Suprapubic skin (tissue), 4 donors: ENCODE measurements around the gene RRH. TPM values are rescaled to one million over a fixed set of nuclear protein-coding genes. Genes with fewer than 3 reads are reported as not detected.

Source experiments
- DNase-seq, 2 donors: peaks; one replicate each; pipeline ENCODE4 v3.0.0-alpha.2; 2019; ENCODE audit warnings: low spot score in 2 of 2
- H3K27ac ChIP-seq: fragments of 200-600 bp; sonication (generic); one replicate; pipeline ENCODE4 v1.5.1; 2019
- H3K27me3 ChIP-seq: fragments of 200-600 bp; sonication (generic); one replicate; pipeline ENCODE4 v1.5.1; 2019
- H3K36me3 ChIP-seq: fragments of 200-600 bp; sonication (generic); one replicate; pipeline ENCODE4 v1.5.1; 2019
- H3K4me1 ChIP-seq: fragments of 200-600 bp; sonication (generic); one replicate; pipeline ENCODE4 v1.5.1; 2019
- H3K4me3 ChIP-seq: fragments of 200-600 bp; sonication (generic); one replicate; pipeline ENCODE4 v1.5.1; 2019; ENCODE audit warnings: mild to moderate bottlenecking
- H3K9me3 ChIP-seq: fragments of 200-600 bp; sonication (generic); one replicate; pipeline ENCODE4 v1.5.1; 2019
- CTCF ChIP-seq, 2 donors: fragments of 200-600 bp in 1 of 2; fragments of 450-650 bp in 1 of 2; sonication (generic) in 1 of 2; IDR thresholded peaks; one replicate each; pipeline ENCODE4 v1.5.1; 2016 to 2019; ENCODE audit warnings: antibody characterized with exemption in 2 of 2, mild to moderate bottlenecking in 1 of 2, moderate library complexity in 1 of 2
- EP300 ChIP-seq: sonication (generic); formaldehyde crosslinking; IDR thresholded peaks from one replicate; pipeline ENCODE4 v1.6.1; 2017; ENCODE audit warnings: antibody characterized with exemption
- POLR2A ChIP-seq, 2 donors: fragments of 450-650 bp; IDR thresholded peaks; one replicate each; pipeline ENCODE4 v1.6.1; 2017; ENCODE audit warnings: antibody characterized with exemption in 2 of 2, mild to moderate bottlenecking in 2 of 2, moderate library complexity in 2 of 2
- POLR2AphosphoS5 ChIP-seq, 3 donors: sonication (generic); formaldehyde crosslinking; IDR thresholded peaks; one replicate each; pipeline ENCODE4 v1.6.1; 2017; ENCODE audit warnings: antibody characterized with exemption in 3 of 3
- WGBS: methylation state at CpG from one replicate; pipeline ENCODE4 v1.1.5; 2018; 5-methylcytosine and 5-hydroxymethylcytosine counted together
- total RNA-seq, 4 donors: library from RNA; depleted of rRNA; stranded (reverse); fragments of >200 nt; gene quantifications; one replicate each; pipeline ENCODE4 v1.1.0, GENCODE V29; 2016

RRH gene
- total RNA-seq, 4 donors from 2014 or later = 0.78 to 1.2 TPM; not detected in 2

- no peak for TF ChIP-seq EP300
- no peak for TF ChIP-seq POLR2AphosphoS5 (IDR thresholded peaks at IDR 0.05)
- no peak for TF ChIP-seq POLR2A (IDR thresholded peaks at IDR 0.05)
- no peak for TF ChIP-seq CTCF (IDR thresholded peaks at IDR 0.05)
- DNase-seq = no peak
- Histone ChIP-seq H3K9me3 (peaks cover 3% of the 10 kb centered on the region), H3K27ac (no peak overlapping the region), H3K36me3 (no peaks in the 10 kb centered on the region), H3K4me3 (no peak overlapping the region), H3K27me3 (no peaks in the 10 kb centered on the region), H3K4me1 (no peaks in the 10 kb centered on the region)
These were observed 28.9 kb upstream of the RRH start for GRCh38 chr4:109798866-109799265.

DNA sequence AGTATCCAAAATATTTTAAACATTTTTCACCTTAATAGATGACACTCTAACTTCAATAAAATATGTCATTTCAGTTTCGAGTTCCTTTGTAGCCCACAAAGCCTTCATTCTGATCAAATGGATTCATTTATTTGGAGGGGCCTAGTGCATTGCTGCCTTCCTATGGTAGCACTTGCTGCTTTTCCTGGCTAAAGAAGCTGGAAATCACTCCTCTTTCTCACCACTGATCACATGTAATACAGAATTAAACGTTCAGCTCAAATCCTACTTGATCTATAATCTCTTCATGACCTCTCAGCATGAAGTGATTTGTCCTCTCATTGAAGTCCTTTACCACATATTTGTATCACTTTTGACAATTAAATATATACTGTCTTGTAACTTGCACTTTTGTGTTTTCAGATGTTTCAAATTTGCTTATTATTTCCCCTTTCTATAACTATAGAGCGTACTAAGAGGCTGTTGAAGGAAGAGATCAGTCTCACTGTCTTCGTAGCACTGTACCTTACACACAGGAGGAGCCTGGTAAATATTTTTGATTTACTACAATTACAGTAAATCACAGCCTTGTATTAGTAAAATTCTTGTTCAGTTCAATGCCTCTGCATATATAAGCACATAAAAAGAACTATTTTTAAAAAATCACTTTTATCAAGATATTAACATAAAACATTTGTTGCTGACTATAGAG lies 26.5 kb upstream of the RRH start:
- no peak for DNase-seq
- TF ChIP-seq EP300 = no peak
- TF ChIP-seq POLR2AphosphoS5 (IDR thresholded peaks at IDR 0.05) = no peak
- TF ChIP-seq CTCF (IDR thresholded peaks at IDR 0.05) = no peak
- TF ChIP-seq POLR2A (IDR thresholded peaks at IDR 0.05) = no peak
- WGBS = 58% methylated on average over 4 of the region's 4 CpGs
- peaks cover 3% of the 10 kb centered on the region for H3K9me3 ChIP-seq
- H3K36me3 ChIP-seq = no peaks in the 10 kb centered on the region
- no peaks in the 10 kb centered on the region for H3K4me1 ChIP-seq
- H3K4me3 ChIP-seq = peak overlapping the region; percentile 8
- H3K27me3 ChIP-seq = no peaks in the 10 kb centered on the region
- no peak overlapping the region for H3K27ac ChIP-seq

DNA sequence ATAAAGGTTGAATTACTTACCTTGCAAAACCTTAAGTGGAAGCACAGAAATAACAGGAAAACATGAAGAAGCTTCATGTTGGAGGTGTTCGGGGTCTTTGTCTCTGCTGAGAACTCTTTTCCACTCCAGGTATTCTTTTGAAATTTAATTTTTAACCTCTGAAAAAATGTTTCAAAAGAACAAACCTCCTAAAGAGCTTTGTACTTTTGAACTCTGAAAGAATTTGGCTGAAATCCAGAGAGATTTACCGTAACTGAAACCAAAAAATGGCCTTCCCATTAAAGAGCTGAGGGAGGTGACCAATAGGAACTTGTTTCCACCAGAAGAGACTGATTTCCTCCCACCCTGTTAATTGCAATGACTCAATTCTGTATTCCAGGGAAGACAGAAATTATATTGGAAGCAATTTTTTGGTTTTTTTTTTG lies 25.9 kb upstream of the RRH start, which contains the start of gene CFI:
Gene CFI (minus strand): TSS at position 105 of the 425 bp plus-strand sequence. CDS start 28 bp downstream, at position 77.
- DNase-seq = no peak
- H3K27ac ChIP-seq = no peak within 1 kb of the TSS
- 42% methylated on average over 2 of the region's 2 CpGs for WGBS
- H3K4me3 ChIP-seq = peak within 1 kb of the TSS; percentile 8
- H3K4me1 ChIP-seq = no peaks in the 10 kb centered on the region
- TF ChIP-seq EP300 = no peak
- TF ChIP-seq CTCF (IDR thresholded peaks at IDR 0.05) = no peak
- no peak for TF ChIP-seq POLR2A (IDR thresholded peaks at IDR 0.05)
- TF ChIP-seq POLR2AphosphoS5 (IDR thresholded peaks at IDR 0.05) = no peak
- no peaks in the 10 kb centered on the region for H3K9me3 ChIP-seq
- no peaks in the 10 kb centered on the region for H3K36me3 ChIP-seq
- no peaks in the 10 kb centered on the region for H3K27me3 ChIP-seq

- TF ChIP-seq CTCF (IDR thresholded peaks at IDR 0.05) (peak in 1 of 2 donors; percentile 20), EP300 (no peak), POLR2A (IDR thresholded peaks at IDR 0.05) (no peak), POLR2AphosphoS5 (IDR thresholded peaks at IDR 0.05) (no peak)
- H3K4me1 ChIP-seq = no peaks in the 10 kb centered on the region
- DNase-seq = no peak
- H3K9me3 ChIP-seq = no peaks in the 10 kb centered on the region
- WGBS = 20% methylated on average over 4 of the region's 4 CpGs
- no peaks in the 10 kb centered on the region for H3K27me3 ChIP-seq
- H3K4me3 ChIP-seq = no peak overlapping the region
- H3K36me3 ChIP-seq = no peaks in the 10 kb centered on the region
- H3K27ac ChIP-seq = no peak overlapping the region
These were observed 23.7 kb upstream of the RRH start for GRCh38 chr4:109803924-109804571.

GRCh38 chr4:109809655-109810054 lies 18.1 kb upstream of the RRH start:
- no peaks in the 10 kb centered on the region for H3K9me3 ChIP-seq
- H3K4me1 ChIP-seq = peaks cover 4% of the 10 kb centered on the region
- no peak for TF ChIP-seq POLR2AphosphoS5 (IDR thresholded peaks at IDR 0.05)
- TF ChIP-seq EP300 = no peak
- TF ChIP-seq POLR2A (IDR thresholded peaks at IDR 0.05) = no peak
- TF ChIP-seq CTCF (IDR thresholded peaks at IDR 0.05) = no peak
- no peaks in the 10 kb centered on the region for H3K27me3 ChIP-seq
- no peaks in the 10 kb centered on the region for H3K36me3 ChIP-seq
- no peak overlapping the region for H3K4me3 ChIP-seq
- WGBS = 83% methylated on average over 2 of the region's 2 CpGs
- H3K27ac ChIP-seq = no peak overlapping the region
- no peak for DNase-seq
